GM18951 (cell line): ENCODE results near the gene SPNS2.

Experiments used
- POLR2A ChIP-seq: IDR thresholded peaks from 4 replicates; pipeline ENCODE4 v1.6.1; 2011; ENCODE audit warnings: mild to moderate bottlenecking; ENCODE audit not compliant: insufficient read length, insufficient read depth; ENCODE audit errors: extremely low read depth
- in situ Hi-C: fragments of 300-500 bp; cut with MboI; formaldehyde crosslinking; loops from one replicate; pipeline ENCODE4 v1.12.0; 2022; ENCODE audit warnings: low sequenced_read_pairs, mixed read lengths, inconsistent platforms; ENCODE audit not compliant: unreplicated experiment

The SPNS2 gene

GRCh38 chr17:4498461-4499397, at the start of gene SPNS2:
SPNS2 (plus strand) TSS chr17:4498881; CDS start chr17:4499048, 167 bp downstream.
- in situ Hi-C loops = no loop called here
- no peak for TF ChIP-seq POLR2A

- in situ Hi-C loops = no loop called here
- TF ChIP-seq POLR2A = no peak
Measured at GRCh38 chr17:4449736-4450135, 48.9 kb upstream of the SPNS2 start.

GRCh38 chr17:4450710-4451316, 47.9 kb upstream of the SPNS2 start:
- in situ Hi-C loops = no loop called here
- TF ChIP-seq POLR2A = no peak

- in situ Hi-C loops = no loop called here
- no peak for TF ChIP-seq POLR2A
Measured at GRCh38 chr17:4453812-4454591, 44.7 kb upstream of the SPNS2 start.

- no peak for TF ChIP-seq POLR2A
- in situ Hi-C loops = no loop called here
Measured at GRCh38 chr17:4460661-4461060, 38.0 kb upstream of the SPNS2 start.

GRCh38 chr17:4463818-4464476, 34.7 kb upstream of the SPNS2 start:
- TF ChIP-seq POLR2A = no peak
- in situ Hi-C loops = no loop called here

GRCh38 chr17:4465786-4466185, 32.9 kb upstream of the SPNS2 start:
- no peak for TF ChIP-seq POLR2A
- in situ Hi-C loops = no loop called here

GRCh38 chr17:4467287-4467686, 31.4 kb upstream of the SPNS2 start:
- in situ Hi-C loops = no loop called here

GRCh38 chr17:4469552-4469951, 29.1 kb upstream of the SPNS2 start:
- no peak for TF ChIP-seq POLR2A
- in situ Hi-C loops = no loop called here

More at GRCh38 chr17:4467287-4467686, 31.4 kb upstream of the SPNS2 start:
- no peak for TF ChIP-seq POLR2A

- in situ Hi-C loops = no loop called here
- TF ChIP-seq POLR2A = no peak
Measured at GRCh38 chr17:4472286-4472685, 26.4 kb upstream of the SPNS2 start.

- in situ Hi-C loops = no loop called here
- TF ChIP-seq POLR2A = no peak
Measured at GRCh38 chr17:4474093-4474492, 24.6 kb upstream of the SPNS2 start.

GRCh38 chr17:4475001-4475400, 23.7 kb upstream of the SPNS2 start:
- TF ChIP-seq POLR2A = no peak
- in situ Hi-C loops = no loop called here

GRCh38 chr17:4475463-4475862, 23.2 kb upstream of the SPNS2 start:
- in situ Hi-C loops = no loop called here

GRCh38 chr17:4476017-4476416, 22.7 kb upstream of the SPNS2 start:
- TF ChIP-seq POLR2A = no peak
- in situ Hi-C loops = no loop called here

More at GRCh38 chr17:4475463-4475862, 23.2 kb upstream of the SPNS2 start:
- TF ChIP-seq POLR2A = no peak
